Measurements from ENCODE around the gene MRAP.

MRAP gene

GRCh38 chr21:32351428-32351827 is 52.8 kb downstream of the MRAP start:
- DNase-seq: no peak

- DNase-seq: no peak
Observed at GRCh38 chr21:32352526-32352925, 53.9 kb downstream of the MRAP start.

GRCh38 chr21:32353002-32353711 is 54.5 kb downstream of the MRAP start:
- DNase-seq: no peak

GRCh38 chr21:32356874-32357395 is 58.3 kb downstream of the MRAP start:
- no peak for DNase-seq

GRCh38 chr21:32359719-32360260 is 61.1 kb downstream of the MRAP start:
- DNase-seq: no peak

GRCh38 chr21:32360401-32360975 is 61.8 kb downstream of the MRAP start:
- no peak for DNase-seq

Data from stimulated activated naive CD4-positive, alpha-beta T cell treated with Interleukin-2 at 50 U/mL for 16 hours (primary cell).